Fibroblast of lung (primary cell): ENCODE measurements around the gene ZNF138. TPM values are rescaled to one million over a fixed set of nuclear protein-coding genes. Genes with fewer than 3 reads are reported as not detected.
A peak's percentile ranks its signal among the peaks of the same experiment; 100 is the strongest.

Source experiments
- DNase-seq, 2 donors: peaks; one replicate each; pipeline versions ENCODE4 v3.0.0 to v3.0.0-alpha.2; 2010; ENCODE audit warnings: low read depth in 2 of 2
- H2AFZ ChIP-seq: 2 replicates; pipeline ENCODE4 v1.5.1; 2012; ENCODE audit warnings: low read length, control low read depth, inconsistent platforms
- H3K27ac ChIP-seq: 2 replicates; pipeline ENCODE4 v1.5.1; 2011; ENCODE audit warnings: low read length, control low read depth; ENCODE audit not compliant: insufficient read depth
- H3K27me3 ChIP-seq: 2 replicates; pipeline ENCODE4 v1.5.1; 2011; ENCODE audit warnings: mild to moderate bottlenecking, low read length; ENCODE audit not compliant: control insufficient read depth, insufficient read depth
- H3K36me3 ChIP-seq: 2 replicates; pipeline ENCODE4 v1.5.1; 2011; ENCODE audit warnings: low read length; ENCODE audit not compliant: control insufficient read depth, insufficient read depth
- H3K4me1 ChIP-seq: 2 replicates; pipeline ENCODE4 v1.5.1; 2011; ENCODE audit warnings: low read length; ENCODE audit not compliant: control insufficient read depth, insufficient read depth; ENCODE audit errors: extremely low read depth
- H3K4me2 ChIP-seq: 2 replicates; pipeline ENCODE4 v1.5.1; 2011; ENCODE audit warnings: low read length, control low read depth; ENCODE audit not compliant: insufficient read depth; ENCODE audit errors: extremely low read depth
- H3K4me3 ChIP-seq, 4 experiments: fragments of 200-600 bp in 1 of 4; sonication (generic) in 1 of 4; replicated peaks in 1 of 4; 2 replicates each; pipeline ENCODE4 v1.5.1; 2011 to 2016; ENCODE audit warnings: low read length in 4 of 4, low read depth in 3 of 4, mild to moderate bottlenecking in 3 of 4, control low read depth in 2 of 4, inconsistent platforms in 1 of 4, mixed read lengths in 1 of 4; ENCODE audit not compliant: insufficient read depth in 1 of 4; ENCODE audit errors: control extremely low read depth in 1 of 4
- H3K79me2 ChIP-seq: 2 replicates; pipeline ENCODE4 v1.5.1; 2012; ENCODE audit warnings: mild to moderate bottlenecking, low read length, inconsistent platforms; ENCODE audit not compliant: control insufficient read depth, insufficient read depth
- H3K9ac ChIP-seq: 2 replicates; pipeline ENCODE4 v1.5.1; 2011; ENCODE audit warnings: mild to moderate bottlenecking, low read length, control low read depth; ENCODE audit not compliant: insufficient read depth
- H3K9me3 ChIP-seq: 2 replicates; pipeline ENCODE4 v1.5.1; 2012; ENCODE audit warnings: low read depth, low read length; ENCODE audit not compliant: control insufficient read depth, insufficient read depth
- H4K20me1 ChIP-seq: 2 replicates; pipeline ENCODE4 v1.5.1; 2011; ENCODE audit warnings: low read length; ENCODE audit not compliant: control insufficient read depth, insufficient read depth; ENCODE audit errors: extremely low read depth
- CTCF ChIP-seq, 2 donors: IDR thresholded peaks in 1 of 2; conservative IDR thresholded peaks in 1 of 2; 1 replicate in 1 of 2; 2 replicates in 1 of 2; pipeline ENCODE4 v1.5.1; 2011 to 2012; ENCODE audit warnings: low read length in 2 of 2, control low read depth in 1 of 2, inconsistent platforms in 1 of 2, low read depth in 1 of 2, mild to moderate bottlenecking in 1 of 2
- EZH2 ChIP-seq: IDR thresholded peaks from 2 replicates; pipeline ENCODE4 v1.5.1; 2012; ENCODE audit warnings: low read length, control low read depth, mild to moderate bottlenecking; ENCODE audit errors: missing control alignments
- polyA minus RNA-seq: library from RNA; depleted of rRNA, polyadenylated mRNA; stranded (reverse); fragments of >200 nt; gene quantifications from 2 replicates; pipeline ENCODE4 v1.2.3, GENCODE V29; 2011; ENCODE audit warnings: low replicate concordance
- polyA plus RNA-seq, 2 donors: library from polyadenylated mRNA; depleted of rRNA in 1 of 2; stranded (reverse) in 1 of 2; unstranded in 1 of 2; fragments of >200 nt; gene quantifications; 2 replicates each; pipeline ENCODE4 v1.2.1, GENCODE V29; 2011 to 2012; ENCODE audit warnings: missing spikeins in 1 of 2
- total RNA-seq: library from RNA; depleted of rRNA; stranded (reverse); fragments of >200 nt; gene quantifications from 2 replicates; pipeline ENCODE4 v1.2.1, GENCODE V29; 2014

ZNF138 gene
- total RNA-seq (3.9 and 4.1 TPM in 2 replicates), polyA plus RNA-seq (3.3 and 4.9 TPM in 2 replicates), polyA minus RNA-seq (0.44 TPM in 1 of 2 replicates, not detected in the other)
- 2.4 and 2.7 TPM in 2 replicates for polyA plus RNA-seq (2012)

- Histone ChIP-seq H3K79me2 (peaks cover 14% of the 10 kb centered on the region), H2AFZ (peak within 1 kb of the TSS; percentile 85), H3K4me1 (no peaks in the 10 kb centered on the region), H3K4me2 (peak within 1 kb of the TSS; percentile 53), H3K9me3 (no peaks in the 10 kb centered on the region), H3K27me3 (no peaks in the 10 kb centered on the region), H3K9ac (peak within 1 kb of the TSS; percentile 74), H3K4me3 (peak within 1 kb of the TSS; percentile 44 to 93 (median 72)), H3K36me3 (no peaks in the 10 kb centered on the region), H3K27ac (peak within 1 kb of the TSS; percentile 71), H4K20me1 (no peaks in the 10 kb centered on the region)
- no peak for TF ChIP-seq EZH2
- TF ChIP-seq CTCF (conservative IDR thresholded peaks at IDR 0.05 in 1 of 2, IDR thresholded peaks at IDR 0.05 in 1 of 2; ENCODE audit: low read depth in 1 of 2, low read length in 2 of 2) = peak in 1 of 2 donors; percentile 1
- DNase-seq = peak; percentile 92 to 93
Measured at GRCh38 chr7:64794171-64794844, at the start of gene ZNF138. ZNF138 (plus strand) TSS chr7:64794428; CDS start chr7:64794569, 141 bp downstream.

GRCh38 chr7:64744680-64745079 lies 49.5 kb upstream of the ZNF138 start:
- no peak overlapping the region for H3K27ac ChIP-seq
- H3K9ac ChIP-seq = no peak overlapping the region
- H3K4me1 ChIP-seq = no peaks in the 10 kb centered on the region
- H3K27me3 ChIP-seq = no peaks in the 10 kb centered on the region
- H3K9me3 ChIP-seq = no peaks in the 10 kb centered on the region
- H2AFZ ChIP-seq = no peak overlapping the region
- no peak overlapping the region for H3K4me2 ChIP-seq
- H3K79me2 ChIP-seq = no peaks in the 10 kb centered on the region
- H3K4me3 ChIP-seq = no peak overlapping the region
- no peak for DNase-seq
- TF ChIP-seq CTCF (conservative IDR thresholded peaks at IDR 0.05 in 1 of 2, IDR thresholded peaks at IDR 0.05 in 1 of 2; ENCODE audit: low read depth in 1 of 2, low read length in 2 of 2) = no peak
- no peak for TF ChIP-seq EZH2
- H3K36me3 ChIP-seq = no peaks in the 10 kb centered on the region
- H4K20me1 ChIP-seq = no peaks in the 10 kb centered on the region

- TF ChIP-seq CTCF (conservative IDR thresholded peaks at IDR 0.05 in 1 of 2, IDR thresholded peaks at IDR 0.05 in 1 of 2; ENCODE audit: low read depth in 1 of 2, low read length in 2 of 2) (no peak), EZH2 (no peak)
- no peaks in the 10 kb centered on the region for H3K79me2 ChIP-seq
- H3K27ac ChIP-seq = no peak overlapping the region
- no peaks in the 10 kb centered on the region for H3K4me1 ChIP-seq
- no peaks in the 10 kb centered on the region for H4K20me1 ChIP-seq
- peak in 1 of 2 donors; percentile 1 for DNase-seq
- H3K9ac ChIP-seq = no peak overlapping the region
- H3K4me2 ChIP-seq = no peak overlapping the region
- no peaks in the 10 kb centered on the region for H3K9me3 ChIP-seq
- H3K36me3 ChIP-seq = no peaks in the 10 kb centered on the region
- H3K27me3 ChIP-seq = no peaks in the 10 kb centered on the region
- H2AFZ ChIP-seq = no peak overlapping the region
- no peak overlapping the region for H3K4me3 ChIP-seq
Measured at GRCh38 chr7:64747802-64748201, 46.4 kb upstream of the ZNF138 start.
